ENCODE data around the gene HOOK2.

DNA sequence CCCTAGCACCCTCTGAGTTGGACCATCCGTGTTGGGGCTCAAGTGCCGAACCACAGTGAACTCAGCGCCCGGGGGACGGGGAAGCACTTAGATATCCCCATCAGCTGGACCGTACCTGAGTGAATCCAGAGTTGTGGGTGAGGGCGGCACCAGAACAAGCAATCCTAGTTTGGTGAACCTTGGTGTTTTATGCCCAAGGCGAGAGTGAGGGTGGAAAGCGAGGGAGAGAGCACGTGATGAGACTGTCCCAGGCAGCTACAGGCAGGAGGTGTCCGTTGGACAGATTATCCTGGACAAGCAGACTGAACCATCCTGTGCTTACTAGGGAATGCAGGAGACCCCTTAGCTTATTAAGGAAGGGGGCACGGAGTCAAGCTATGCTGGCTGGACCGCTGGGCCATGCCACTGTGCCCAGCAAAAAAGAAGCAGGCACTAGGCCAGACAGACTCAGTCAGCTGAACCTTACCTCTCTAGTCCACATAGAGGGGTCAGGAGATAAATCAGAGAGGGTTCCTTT, 37.5 kb downstream of the HOOK2 start:
- no peak for TF ChIP-seq CTCF (IDR thresholded peaks at IDR 0.05)
- TF ChIP-seq POLR2A (IDR thresholded peaks at IDR 0.05) = no peak
- TF ChIP-seq EP300 (IDR thresholded peaks at IDR 0.05) = no peak

All from suprapubic skin (tissue), 3 donors.